ENCODE data around the gene OR10S1. TPM values are rescaled to one million over a fixed set of nuclear protein-coding genes. Genes with fewer than 3 reads are reported as not detected.
"Not testable (repeated sequence)": the region's sequence is repeated elsewhere in the genome, so short reads cannot be mapped to it uniquely, and the experiment has no call there.

The OR10S1 gene
- not detected for polyA plus RNA-seq (2013, experiment 1 of 2; ENCODE audit: insufficient read length)
- polyA plus RNA-seq (2013, experiment 2 of 2; ENCODE audit: insufficient read length) = not detected

GRCh38 chr11:123977731-123978347, at the start of gene OR10S1:
Gene OR10S1 (minus strand): TSS chr11:123977781. CDS start chr11:123977664, 117 bp downstream.
- DNase-seq = no peak

GRCh38 chr11:124026498-124026897, 48.9 kb upstream of the OR10S1 start, which contains the start of gene OR10G8:
Gene OR10G8 (plus strand): TSS chr11:124026798. CDS start chr11:124029623, 2,825 bp downstream.
- no peak for DNase-seq

GRCh38 chr11:124015837-124016236, 38.3 kb upstream of the OR10S1 start:
- not testable (repeated sequence) for DNase-seq

DNA sequence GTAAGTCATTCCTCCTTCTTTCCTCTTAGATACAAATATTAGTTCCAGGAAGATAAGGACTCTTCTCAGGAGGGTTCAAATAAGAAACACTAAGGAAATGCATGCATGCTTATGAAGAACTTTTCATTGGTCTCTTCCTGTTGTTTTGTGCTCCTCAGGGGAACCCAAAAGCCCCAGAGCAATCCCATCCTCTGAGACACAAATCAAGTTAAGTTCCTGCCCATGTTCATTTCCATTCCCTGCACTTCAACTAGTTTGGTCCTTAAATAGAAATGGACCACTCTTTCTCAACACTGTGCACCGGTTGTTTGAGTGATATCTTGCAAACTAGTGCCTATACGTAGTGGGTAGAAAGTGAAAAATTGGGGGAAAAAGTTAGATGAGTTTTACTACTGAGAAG, 35.1 kb upstream of the OR10S1 start, which contains the start of gene OR10G4:
Gene OR10G4, plus strand, starts transcription at position 301 of the 400 bp plus-strand sequence. CDS start 2,578 bp downstream, outside the sequence.
- no peak for DNase-seq

DNA sequence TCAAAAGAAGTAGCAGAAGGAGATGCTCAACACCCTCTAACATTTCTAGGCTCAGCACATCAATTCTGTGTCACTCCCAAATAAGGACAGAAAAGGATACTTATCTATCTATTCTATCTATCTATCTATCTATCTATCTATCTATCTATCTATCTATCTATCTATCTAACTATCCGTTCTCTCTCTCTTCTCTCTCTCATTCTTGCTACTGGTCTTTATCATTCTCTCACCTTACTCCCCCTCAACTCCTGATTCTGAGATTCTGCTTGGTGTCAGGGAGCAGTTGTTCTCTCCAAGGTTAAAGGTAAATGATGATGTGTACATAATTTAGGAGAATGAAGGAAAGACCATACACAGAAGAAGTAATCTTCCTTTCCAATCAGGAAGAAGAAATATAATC, 17.5 kb upstream of the OR10S1 start, which contains the start of gene OR10G6:
Gene OR10G6, minus strand, starts transcription at position 43 of the 400 bp plus-strand sequence. Its CDS starts 0 bp downstream, at position 43.
- DNase-seq = no peak

- no peak for DNase-seq
Observed at GRCh38 chr11:123979311-123979710, 1.7 kb upstream of the OR10S1 start.

GRCh38 chr11:123976770-123977560, 616 bp downstream of the OR10S1 start:
- no peak for DNase-seq

DNA sequence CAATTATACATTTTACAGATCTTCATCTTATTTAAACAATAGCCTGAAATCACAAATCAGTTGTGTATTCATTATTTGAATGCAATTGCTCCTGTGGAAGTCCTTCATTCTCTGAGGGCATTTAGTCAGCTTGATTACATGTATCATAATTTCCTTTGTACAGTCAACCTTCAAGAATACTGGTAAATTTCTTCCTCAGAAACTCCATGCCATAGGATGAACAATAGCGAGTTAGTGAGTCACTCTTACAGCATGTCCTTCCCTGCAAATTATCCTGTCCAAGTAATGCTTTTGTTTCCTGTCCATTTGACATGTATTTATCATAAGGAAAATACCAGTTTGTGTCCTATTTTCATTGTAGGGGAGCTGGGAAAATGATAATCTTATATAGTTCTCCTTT, 3.8 kb downstream of the OR10S1 start:
- peak; percentile 52 for DNase-seq

GRCh38 chr11:123956752-123957151, 20.8 kb downstream of the OR10S1 start:
- DNase-seq = no peak

DNA sequence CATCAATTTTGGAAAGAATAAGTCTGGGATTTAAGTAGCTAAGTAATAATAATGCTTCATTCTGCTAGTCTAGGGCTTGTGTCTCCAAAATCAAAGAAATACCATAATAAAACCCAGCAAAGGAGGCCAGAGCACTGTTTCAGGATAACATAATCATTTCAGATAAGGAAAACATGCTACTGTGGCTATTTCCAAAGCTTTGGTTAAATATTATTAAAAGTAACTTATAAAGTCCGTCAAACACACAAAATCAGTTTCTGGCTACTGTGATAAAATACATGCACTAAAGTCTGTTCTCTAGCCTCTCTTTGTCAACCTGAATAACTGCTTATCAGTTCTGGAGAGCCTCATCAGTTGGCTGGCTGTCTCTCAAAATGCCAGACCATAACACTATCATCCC, 32.4 kb downstream of the OR10S1 start:
- DNase-seq = no peak

DNA sequence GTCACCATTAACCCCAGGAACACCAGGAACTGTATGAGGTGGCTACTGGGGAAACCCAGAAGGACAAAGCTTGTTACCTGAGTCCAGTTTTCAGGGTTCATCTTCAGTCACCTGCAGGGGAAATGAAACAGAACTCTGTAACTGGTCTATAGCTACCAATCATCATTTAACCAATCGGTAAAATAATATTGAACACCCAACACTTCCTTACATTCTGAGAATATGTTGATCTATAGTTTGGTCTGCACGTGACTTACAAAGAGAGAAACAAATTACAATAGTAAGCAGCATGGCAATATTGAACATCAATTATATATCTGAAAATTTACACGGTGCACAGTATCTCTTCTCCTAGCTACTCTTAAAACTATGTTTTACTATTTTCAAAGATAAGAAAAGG, 33.8 kb downstream of the OR10S1 start, which contains the start of gene OR6T1:
Gene OR6T1, minus strand, starts transcription at position 101 of the 400 bp plus-strand sequence. Its CDS starts 0 bp downstream, at position 101.
- DNase-seq = no peak

DNA sequence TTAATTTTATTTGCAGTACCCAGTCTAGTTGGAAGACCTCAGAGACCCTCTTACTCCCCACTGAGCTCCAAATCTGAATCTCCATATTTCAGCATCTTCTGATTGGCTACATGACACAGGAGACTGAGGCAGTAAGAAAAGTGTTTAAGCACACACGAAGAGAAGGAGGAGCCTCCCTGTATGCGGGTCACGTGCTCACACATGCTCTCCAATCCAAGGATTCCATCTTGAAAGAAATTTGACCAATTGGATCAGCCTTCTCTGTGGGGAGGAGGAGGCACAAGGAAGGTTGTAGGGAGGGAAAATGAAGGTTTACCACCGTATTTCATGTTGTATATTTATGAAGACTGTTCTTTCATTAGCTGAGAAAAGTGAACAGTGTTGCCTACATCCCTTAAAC, 35.2 kb downstream of the OR10S1 start:
- no peak for DNase-seq

DNA sequence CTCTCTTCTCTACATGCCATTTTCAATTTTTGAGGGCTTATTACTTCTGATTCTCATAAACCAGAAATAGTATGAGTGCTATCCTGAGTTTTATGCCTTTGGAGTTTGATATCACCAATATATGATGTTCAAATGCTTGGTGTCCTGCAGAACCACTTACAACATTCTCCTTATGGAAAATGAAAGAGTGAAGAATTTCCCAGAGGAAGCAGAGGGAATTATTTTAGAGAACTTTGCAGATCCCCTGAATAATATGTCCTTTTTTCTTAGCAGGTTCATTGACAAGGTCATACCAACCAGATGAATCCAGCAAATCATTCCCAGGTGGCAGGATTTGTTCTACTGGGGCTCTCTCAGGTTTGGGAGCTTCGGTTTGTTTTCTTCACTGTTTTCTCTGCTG, 38.3 kb downstream of the OR10S1 start, which contains the start of gene OR4D5:
Gene OR4D5, plus strand, starts transcription at position 301 of the 400 bp plus-strand sequence. Its CDS starts 0 bp downstream, at position 301.
- DNase-seq = no peak
